GM12878 (cell line): ENCODE measurements around the gene NEUROD1. TPM values are rescaled to one million over a fixed set of nuclear protein-coding genes. Genes with fewer than 3 reads are reported as not detected.

ENCODE experiments used
- ATAC-seq: fragments of 200-7000 bp; cut with Tn5 transposase; 3 replicates; pipeline ENCODE4 v1.9.1; 2020; ENCODE audit warnings: mild to moderate bottlenecking, moderate library complexity
- BruUV-seq: library from RNA; stranded (reverse); fragments of 400-500 nt; replicated peaks from 2 replicates; lab custom pipeline; 2021; lab: Mats Ljungman, UMichigan
- CTCF ChIA-PET: fragments of 300-600 bp; sonication (Branson Sonifier 250); formaldehyde crosslinking; extraction: SDS; loops from one replicate; lab custom pipeline; 2021; ENCODE audit warnings: inconsistent platforms; lab: Yijun Ruan, JAX
- POLR2A ChIA-PET: fragments of 350-600 bp; formaldehyde crosslinking; extraction: SDS; loops from one replicate; lab custom pipeline; 2021; ENCODE audit warnings: inconsistent platforms; lab: Charles Lee
- RAD21 ChIA-PET: fragments of 300-600 bp; sonication (Branson Sonifier 250); formaldehyde crosslinking; loops from one replicate; lab custom pipeline; 2023; ENCODE audit warnings: antibody characterized with exemption; ENCODE audit not compliant: unreplicated experiment; lab: Charles Lee
- SMC1A ChIA-PET: fragments of 300-600 bp; sonication (Branson Sonifier 250); formaldehyde crosslinking; loops from one replicate; lab custom pipeline; 2023; ENCODE audit not compliant: unreplicated experiment, uncharacterized antibody; lab: Charles Lee
- DNase-seq: peaks from one replicate; pipeline ENCODE4 v3.0.0-alpha.2; 2011; ENCODE audit warnings: low read depth, low spot score
- FAIRE-seq: peaks from 3 replicates; lab custom pipeline; 2011; peaks lifted over from hg19 to GRCh38; lab: Jason Lieb, UNC
- H2AFZ ChIP-seq: 2 replicates; pipeline ENCODE4 v1.6.0; 2011; ENCODE audit warnings: low read depth, low read length, control low read depth; ENCODE audit not compliant: control insufficient read depth
- H3K27ac ChIP-seq: 2 replicates; pipeline ENCODE4 v1.5.1; 2011; ENCODE audit warnings: control low read depth; ENCODE audit not compliant: control insufficient read depth, insufficient read depth
- H3K27me3 ChIP-seq, 2 experiments: replicated peaks in 1 of 2; 2 replicates each; pipeline versions ENCODE4 v1.6.0 to v1.6.1; 2011; ENCODE audit warnings: low read length in 1 of 2; ENCODE audit not compliant: control insufficient read depth in 2 of 2, insufficient read depth in 2 of 2
- H3K36me3 ChIP-seq, 2 experiments: 2 replicates each; pipeline ENCODE4 v1.5.1; 2011; ENCODE audit warnings: low read length in 1 of 2; ENCODE audit not compliant: control insufficient read depth in 2 of 2, insufficient read depth in 2 of 2
- H3K4me1 ChIP-seq: 2 replicates; pipeline ENCODE4 v1.6.1; 2011; ENCODE audit warnings: mild to moderate bottlenecking, low read length, moderate library complexity, mixed read lengths; ENCODE audit not compliant: control insufficient read depth, insufficient read depth
- H3K4me2 ChIP-seq: 2 replicates; pipeline ENCODE4 v1.6.0; 2011; ENCODE audit warnings: control low read depth; ENCODE audit not compliant: control insufficient read depth, insufficient read depth
- H3K4me3 ChIP-seq: fragments of 200-600 bp; sonication (generic); 2 replicates; pipeline ENCODE4 v1.5.1; 2016
- H3K79me2 ChIP-seq: 2 replicates; pipeline ENCODE4 v1.6.0; 2011; ENCODE audit warnings: low read length; ENCODE audit not compliant: control insufficient read depth, insufficient read depth
- H3K9ac ChIP-seq: 2 replicates; pipeline ENCODE4 v1.8.0; 2011; ENCODE audit warnings: low read length, control low read depth, mixed read lengths; ENCODE audit not compliant: control insufficient read depth, insufficient read depth
- H3K9me3 ChIP-seq: replicated peaks from 3 replicates; pipeline ENCODE4 v1.5.1; 2011; ENCODE audit warnings: mild to moderate bottlenecking, low read length; ENCODE audit not compliant: control insufficient read depth, insufficient read depth
- H4K20me1 ChIP-seq: 2 replicates; pipeline ENCODE4 v1.6.0; 2011; ENCODE audit not compliant: control insufficient read depth, insufficient read depth
- EGR1 ChIP-seq, 2 experiments: IDR thresholded peaks; 1 replicate in 1 of 2; 2 replicates in 1 of 2; pipeline ENCODE4 v1.6.1; 2011 to 2012; ENCODE audit warnings: low read depth in 2 of 2, low read length in 2 of 2, borderline replicate concordance in 1 of 2, mild to moderate bottlenecking in 1 of 2, moderate library complexity in 1 of 2
- HDAC6 ChIP-seq: fragments of 200-600 bp; sonication (generic); IDR thresholded peaks from one replicate; pipeline ENCODE4 v1.8.0; 2017; ENCODE audit warnings: antibody characterized with exemption; ENCODE audit not compliant: unreplicated experiment
- IRF4 ChIP-seq: IDR thresholded peaks from 2 replicates; pipeline ENCODE4 v1.6.1; 2011; ENCODE audit warnings: low read depth, low read length
- KDM1A ChIP-seq: fragments of 200-600 bp; sonication (generic); IDR thresholded peaks from 2 replicates; pipeline ENCODE4 v1.6.1; 2016; ENCODE audit warnings: borderline replicate concordance
- NBN ChIP-seq: fragments of 450-650 bp; IDR thresholded peaks from 2 replicates; pipeline ENCODE4 v1.6.1; 2016
- RUNX3 ChIP-seq: IDR thresholded peaks from 2 replicates; pipeline ENCODE4 v1.6.1; 2012; ENCODE audit warnings: low read length, inconsistent platforms
- WGBS: methylation state at CpG from one replicate; pipeline ENCODE4 v1.1.6; 2016; ENCODE audit warnings: low lambda C conversion rate; ENCODE audit not compliant: insufficient replicate concordance, insufficient coverage; ENCODE audit errors: missing lambda C conversion rate; 5-methylcytosine and 5-hydroxymethylcytosine counted together
- in situ Hi-C: fragments of 300-500 bp; cut with MboI; formaldehyde crosslinking; loops from 9 replicates; pipeline ENCODE4 v1.14.3; 2018; ENCODE audit warnings: mixed read lengths
- intact Hi-C: fragments of 100-400 bp; cut with micrococcal nuclease; formaldehyde crosslinking; loops from one replicate; pipeline ENCODE4 v1.14.2; 2022; ENCODE audit not compliant: unreplicated experiment
- polyA plus RNA-seq, 11 experiments: library from polyadenylated mRNA; depleted of rRNA in 4 of 11; unstranded in 6 of 11; stranded (reverse) in 5 of 11; fragments of >200 nt; fragmentation: Nextera tagmentation in 4 of 11; fragmentation: Illumina TruSeq in 1 of 11; extraction: Ambion mirVana in 4 of 11; extraction: Trizol in 1 of 11; gene quantifications; 1 replicate in 1 of 11; 2 replicates in 10 of 11; pipeline versions ENCODE4 v1.2.1 to v1.2.3, GENCODE V29; 2011 to 2016; ENCODE audit warnings: inconsistent platforms in 2 of 11, missing spikeins in 2 of 11, low read depth in 1 of 11
- total RNA-seq, 4 experiments: library from RNA; depleted of rRNA in 3 of 4; stranded (reverse); fragments of >200 nt in 3 of 4; fragmentation: Illumina TruSeq in 1 of 4; extraction: Trizol in 1 of 4; gene quantifications; 2 replicates each; pipeline versions ENCODE4 v1.2.1 to v1.2.3, GENCODE V29; 2013 to 2021
- TF ChIP-seq, protein P1 (sequence below): fragments of 450-650 bp; IDR thresholded peaks from 2 replicates; pipeline ENCODE4 v1.6.1; 2017; ENCODE audit warnings: mild to moderate bottlenecking, low read depth, inconsistent platforms; ENCODE audit not compliant: poor library complexity, severe bottlenecking
- TF ChIP-seq, protein P2 (sequence below): IDR thresholded peaks from 2 replicates; pipeline ENCODE4 v1.6.1; 2012; ENCODE audit warnings: low read depth, low read length, improper control_type of control experiment
- TF ChIP-seq, protein P3 (sequence below): IDR thresholded peaks from 2 replicates; pipeline ENCODE4 v1.6.1; 2012; ENCODE audit warnings: improper control_type of control experiment, low read depth, low read length; ENCODE audit not compliant: insufficient replicate concordance

The NEUROD1 gene
- total and polyA plus RNA-seq, 10 of the 15 experiments (the other 5 are each of a cell fraction or from before 2014, with no cell fraction given), result not detected

DNA sequence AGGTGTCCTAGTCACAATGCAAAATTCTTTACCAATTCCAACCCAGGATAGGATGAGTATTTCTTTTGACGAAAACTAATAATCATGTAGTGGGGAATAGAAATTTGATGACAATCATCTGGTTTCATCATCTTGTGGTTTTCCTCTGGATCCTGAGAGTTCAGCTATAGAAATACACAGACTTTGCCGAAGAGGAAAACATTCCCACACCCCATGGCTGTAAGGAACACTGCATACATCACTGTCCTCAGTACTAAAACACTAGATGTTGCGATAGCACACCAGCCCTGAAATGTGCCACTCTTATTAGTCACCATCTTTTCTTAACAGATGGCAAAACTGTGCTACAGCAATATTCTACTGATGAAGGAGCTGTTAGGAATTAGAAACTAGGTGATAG, 52.8 kb downstream of the NEUROD1 start:
- in situ Hi-C loops, result no loop called here
- ATAC-seq, result no peak
- Histone ChIP-seq H3K79me2 (no peaks in the 10 kb centered on the region), H2AFZ (no peak overlapping the region), H4K20me1 (no peaks in the 10 kb centered on the region), H3K4me2 (no peak overlapping the region), H3K9me3 (no peaks in the 10 kb centered on the region), H3K36me3 (no peaks in the 10 kb centered on the region), H3K4me1 (no peaks in the 10 kb centered on the region; the same call in 1 of the 2 replicates), H3K4me3 (no peak overlapping the region), H3K27ac (no peak overlapping the region), H3K9ac (no peak overlapping the region), H3K27me3 (no peaks in the 10 kb centered on the region; a peak in 1 of 4 replicates)
- SMC1A ChIA-PET, result interaction anchor here (1.0 to 1.3 kb wide), 3 partner anchors 17 to 88 kb away, joined by 3 to 7 read pairs (median 3); no protein-coding TSS in a partner anchor
- 52% methylated on average over 3 of the region's 3 CpGs for WGBS
- intact Hi-C loops, result no loop called here
- no peak for FAIRE-seq
- DNase-seq, result no peak
- BruUV-seq, result no TSS peak
- TF ChIP-seq EGR1 (IDR thresholded peaks at IDR 0.05; ENCODE audit: borderline replicate concordance in 1 of 2, low read depth in 2 of 2, low read length in 2 of 2), result no peak
- TF ChIP-seq, protein P1, sequence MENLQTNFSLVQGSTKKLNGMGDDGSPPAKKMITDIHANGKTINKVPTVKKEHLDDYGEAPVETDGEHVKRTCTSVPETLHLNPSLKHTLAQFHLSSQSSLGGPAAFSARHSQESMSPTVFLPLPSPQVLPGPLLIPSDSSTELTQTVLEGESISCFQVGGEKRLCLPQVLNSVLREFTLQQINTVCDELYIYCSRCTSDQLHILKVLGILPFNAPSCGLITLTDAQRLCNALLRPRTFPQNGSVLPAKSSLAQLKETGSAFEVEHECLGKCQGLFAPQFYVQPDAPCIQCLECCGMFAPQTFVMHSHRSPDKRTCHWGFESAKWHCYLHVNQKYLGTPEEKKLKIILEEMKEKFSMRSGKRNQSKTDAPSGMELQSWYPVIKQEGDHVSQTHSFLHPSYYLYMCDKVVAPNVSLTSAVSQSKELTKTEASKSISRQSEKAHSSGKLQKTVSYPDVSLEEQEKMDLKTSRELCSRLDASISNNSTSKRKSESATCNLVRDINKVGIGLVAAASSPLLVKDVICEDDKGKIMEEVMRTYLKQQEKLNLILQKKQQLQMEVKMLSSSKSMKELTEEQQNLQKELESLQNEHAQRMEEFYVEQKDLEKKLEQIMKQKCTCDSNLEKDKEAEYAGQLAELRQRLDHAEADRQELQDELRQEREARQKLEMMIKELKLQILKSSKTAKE, result no peak
- POLR2A ChIA-PET, result no interaction called here
- RAD21 ChIA-PET, result interaction anchor here (0.6 kb wide), 1 partner anchor 45 kb away, joined by 3 read pairs; no protein-coding TSS in a partner anchor
- CTCF ChIA-PET, result no interaction called here

DNA sequence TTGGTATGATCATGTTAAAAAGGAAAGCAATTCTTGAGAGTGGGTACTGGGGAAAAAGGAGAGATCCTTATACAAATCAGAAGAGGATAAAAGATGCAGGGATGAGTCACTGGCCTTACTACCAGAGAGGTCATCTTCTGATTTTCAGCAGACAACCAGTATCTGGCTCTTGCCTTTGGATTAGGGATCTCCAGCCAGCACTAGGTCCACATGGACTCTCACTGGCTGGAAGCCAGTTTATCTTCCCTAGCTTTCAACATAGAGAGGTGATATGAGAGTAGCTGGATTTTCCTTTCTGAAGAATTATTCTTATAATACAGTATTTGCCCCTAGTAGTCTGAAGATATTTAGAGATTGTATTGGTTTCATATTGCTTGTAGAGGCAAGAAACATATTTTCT, 53.6 kb downstream of the NEUROD1 start:
- Histone ChIP-seq H3K4me2 (no peak overlapping the region), H3K27me3 (no peaks in the 10 kb centered on the region; a peak in 1 of 4 replicates), H3K4me3 (no peak overlapping the region), H3K9ac (no peak overlapping the region), H3K27ac (no peak overlapping the region), H3K4me1 (no peaks in the 10 kb centered on the region), H3K36me3 (no peaks in the 10 kb centered on the region), H2AFZ (no peak overlapping the region), H4K20me1 (no peaks in the 10 kb centered on the region), H3K9me3 (no peaks in the 10 kb centered on the region), H3K79me2 (no peaks in the 10 kb centered on the region)
- ATAC-seq (no peak), DNase-seq (no peak), FAIRE-seq (no peak)
- CTCF ChIA-PET, result interaction anchor here (0.9 kb wide), 1 partner anchor 13 kb away, joined by 3 read pairs; no protein-coding TSS in a partner anchor
- RAD21 ChIA-PET, result no interaction called here
- intact Hi-C loops, result no loop called here
- in situ Hi-C loops, result no loop called here
- POLR2A ChIA-PET, result no interaction called here
- SMC1A ChIA-PET, result no interaction called here
- no TSS peak for BruUV-seq
- TF ChIP-seq, protein P2, sequence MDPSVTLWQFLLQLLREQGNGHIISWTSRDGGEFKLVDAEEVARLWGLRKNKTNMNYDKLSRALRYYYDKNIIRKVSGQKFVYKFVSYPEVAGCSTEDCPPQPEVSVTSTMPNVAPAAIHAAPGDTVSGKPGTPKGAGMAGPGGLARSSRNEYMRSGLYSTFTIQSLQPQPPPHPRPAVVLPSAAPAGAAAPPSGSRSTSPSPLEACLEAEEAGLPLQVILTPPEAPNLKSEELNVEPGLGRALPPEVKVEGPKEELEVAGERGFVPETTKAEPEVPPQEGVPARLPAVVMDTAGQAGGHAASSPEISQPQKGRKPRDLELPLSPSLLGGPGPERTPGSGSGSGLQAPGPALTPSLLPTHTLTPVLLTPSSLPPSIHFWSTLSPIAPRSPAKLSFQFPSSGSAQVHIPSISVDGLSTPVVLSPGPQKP, result no peak
- TF ChIP-seq HDAC6, result no peak
- no peak for TF ChIP-seq NBN
- TF ChIP-seq RUNX3, result no peak
- TF ChIP-seq IRF4, result no peak
- TF ChIP-seq, protein P3, sequence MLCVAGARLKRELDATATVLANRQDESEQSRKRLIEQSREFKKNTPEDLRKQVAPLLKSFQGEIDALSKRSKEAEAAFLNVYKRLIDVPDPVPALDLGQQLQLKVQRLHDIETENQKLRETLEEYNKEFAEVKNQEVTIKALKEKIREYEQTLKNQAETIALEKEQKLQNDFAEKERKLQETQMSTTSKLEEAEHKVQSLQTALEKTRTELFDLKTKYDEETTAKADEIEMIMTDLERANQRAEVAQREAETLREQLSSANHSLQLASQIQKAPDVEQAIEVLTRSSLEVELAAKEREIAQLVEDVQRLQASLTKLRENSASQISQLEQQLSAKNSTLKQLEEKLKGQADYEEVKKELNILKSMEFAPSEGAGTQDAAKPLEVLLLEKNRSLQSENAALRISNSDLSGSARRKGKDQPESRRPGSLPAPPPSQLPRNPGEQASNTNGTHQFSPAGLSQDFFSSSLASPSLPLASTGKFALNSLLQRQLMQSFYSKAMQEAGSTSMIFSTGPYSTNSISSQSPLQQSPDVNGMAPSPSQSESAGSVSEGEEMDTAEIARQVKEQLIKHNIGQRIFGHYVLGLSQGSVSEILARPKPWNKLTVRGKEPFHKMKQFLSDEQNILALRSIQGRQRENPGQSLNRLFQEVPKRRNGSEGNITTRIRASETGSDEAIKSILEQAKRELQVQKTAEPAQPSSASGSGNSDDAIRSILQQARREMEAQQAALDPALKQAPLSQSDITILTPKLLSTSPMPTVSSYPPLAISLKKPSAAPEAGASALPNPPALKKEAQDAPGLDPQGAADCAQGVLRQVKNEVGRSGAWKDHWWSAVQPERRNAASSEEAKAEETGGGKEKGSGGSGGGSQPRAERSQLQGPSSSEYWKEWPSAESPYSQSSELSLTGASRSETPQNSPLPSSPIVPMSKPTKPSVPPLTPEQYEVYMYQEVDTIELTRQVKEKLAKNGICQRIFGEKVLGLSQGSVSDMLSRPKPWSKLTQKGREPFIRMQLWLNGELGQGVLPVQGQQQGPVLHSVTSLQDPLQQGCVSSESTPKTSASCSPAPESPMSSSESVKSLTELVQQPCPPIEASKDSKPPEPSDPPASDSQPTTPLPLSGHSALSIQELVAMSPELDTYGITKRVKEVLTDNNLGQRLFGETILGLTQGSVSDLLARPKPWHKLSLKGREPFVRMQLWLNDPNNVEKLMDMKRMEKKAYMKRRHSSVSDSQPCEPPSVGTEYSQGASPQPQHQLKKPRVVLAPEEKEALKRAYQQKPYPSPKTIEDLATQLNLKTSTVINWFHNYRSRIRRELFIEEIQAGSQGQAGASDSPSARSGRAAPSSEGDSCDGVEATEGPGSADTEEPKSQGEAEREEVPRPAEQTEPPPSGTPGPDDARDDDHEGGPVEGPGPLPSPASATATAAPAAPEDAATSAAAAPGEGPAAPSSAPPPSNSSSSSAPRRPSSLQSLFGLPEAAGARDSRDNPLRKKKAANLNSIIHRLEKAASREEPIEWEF, result no peak
- no peak for TF ChIP-seq KDM1A
